ENCODE data around the gene POLR1A.

The POLR1A gene

GRCh38 chr2:86074811-86075210 is 30.9 kb downstream of the POLR1A start:
- no peaks in the 10 kb centered on the region for H3K79me2 ChIP-seq (ENCODE audit: insufficient read depth, low read length)
- TF ChIP-seq EZH2phosphoT487 (IDR thresholded peaks at IDR 0.05; ENCODE audit: borderline replicate concordance): no peak
- TF ChIP-seq CTCF (conservative IDR thresholded peaks at IDR 0.05; ENCODE audit: low read length): no peak

DNA sequence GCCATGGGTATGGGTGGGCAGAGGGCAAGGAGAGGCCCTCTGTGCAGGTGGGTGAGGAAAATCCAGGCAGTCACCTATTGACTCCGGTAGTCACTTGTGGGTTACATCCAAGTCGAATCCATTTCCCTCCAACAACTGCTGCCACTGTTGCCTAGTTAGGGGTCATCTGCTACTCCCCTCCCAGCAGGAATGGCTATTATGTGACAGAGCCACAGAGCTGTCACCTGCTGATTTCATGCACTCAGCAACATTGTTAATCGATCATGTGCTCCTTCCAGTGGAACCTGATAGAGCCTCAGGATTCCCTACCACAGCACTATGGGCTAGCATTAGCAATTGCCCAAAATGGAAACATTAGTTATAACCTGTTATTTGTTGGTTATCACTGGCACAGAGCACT is 31.4 kb downstream of the POLR1A start:
- H3K4me3 ChIP-seq (ENCODE audit: low read length, poor library complexity, severe bottlenecking): no peak overlapping the region
- peaks cover 44% of the 10 kb centered on the region for H3K4me1 ChIP-seq (ENCODE audit: insufficient read depth, low read length, poor library complexity, severe bottlenecking)
- peaks cover 12% of the 10 kb centered on the region for H3F3A ChIP-seq (ENCODE audit: low read depth)
- no peaks in the 10 kb centered on the region for H3K9me3 ChIP-seq (ENCODE audit: insufficient read depth, low read depth, low read length)
- H3K9me2 ChIP-seq (replicated peaks; ENCODE audit: low read depth, low read length): no peaks in the 10 kb centered on the region
- no peak overlapping the region for H2AFZ ChIP-seq (ENCODE audit: low read length)
- H3K9ac ChIP-seq (ENCODE audit: low read depth, low read length, poor library complexity, severe bottlenecking): no peak overlapping the region
- H3K79me2 ChIP-seq (ENCODE audit: insufficient read depth, low read length): no peaks in the 10 kb centered on the region
- TF ChIP-seq EZH2phosphoT487 (IDR thresholded peaks at IDR 0.05; ENCODE audit: borderline replicate concordance) (no peak), CTCF (conservative IDR thresholded peaks at IDR 0.05; ENCODE audit: low read length) (no peak)
- no peaks in the 10 kb centered on the region for H3K27me3 ChIP-seq (ENCODE audit: insufficient read depth, low read length, poor library complexity, severe bottlenecking)
- H4K20me1 ChIP-seq (ENCODE audit: insufficient read depth, low read length, poor library complexity, severe bottlenecking): no peaks in the 10 kb centered on the region
- H3K4me2 ChIP-seq (ENCODE audit: low read depth, low read length, poor library complexity, severe bottlenecking): no peak overlapping the region
- H3K36me3 ChIP-seq (ENCODE audit: insufficient read depth, low read length): peaks cover 47% of the 10 kb centered on the region

More at GRCh38 chr2:86074811-86075210, 30.9 kb downstream of the POLR1A start:
- peaks cover 12% of the 10 kb centered on the region for H3F3A ChIP-seq (ENCODE audit: low read depth)
- no peaks in the 10 kb centered on the region for H3K9me2 ChIP-seq (replicated peaks; ENCODE audit: low read depth, low read length)
- H3K4me2 ChIP-seq (ENCODE audit: low read depth, low read length, poor library complexity, severe bottlenecking): no peak overlapping the region
- no peak overlapping the region for H2AFZ ChIP-seq (ENCODE audit: low read length)
- H3K9me3 ChIP-seq (ENCODE audit: insufficient read depth, low read depth, low read length): no peaks in the 10 kb centered on the region
- no peak overlapping the region for H3K4me3 ChIP-seq (ENCODE audit: low read length, poor library complexity, severe bottlenecking)
- H3K4me1 ChIP-seq (ENCODE audit: insufficient read depth, low read length, poor library complexity, severe bottlenecking): peaks cover 45% of the 10 kb centered on the region
- H3K9ac ChIP-seq (ENCODE audit: low read depth, low read length, poor library complexity, severe bottlenecking): no peak overlapping the region
- H4K20me1 ChIP-seq (ENCODE audit: insufficient read depth, low read length, poor library complexity, severe bottlenecking): no peaks in the 10 kb centered on the region
- no peaks in the 10 kb centered on the region for H3K27me3 ChIP-seq (ENCODE audit: insufficient read depth, low read length, poor library complexity, severe bottlenecking)
- peaks cover 42% of the 10 kb centered on the region for H3K36me3 ChIP-seq (ENCODE audit: insufficient read depth, low read length)

DNA sequence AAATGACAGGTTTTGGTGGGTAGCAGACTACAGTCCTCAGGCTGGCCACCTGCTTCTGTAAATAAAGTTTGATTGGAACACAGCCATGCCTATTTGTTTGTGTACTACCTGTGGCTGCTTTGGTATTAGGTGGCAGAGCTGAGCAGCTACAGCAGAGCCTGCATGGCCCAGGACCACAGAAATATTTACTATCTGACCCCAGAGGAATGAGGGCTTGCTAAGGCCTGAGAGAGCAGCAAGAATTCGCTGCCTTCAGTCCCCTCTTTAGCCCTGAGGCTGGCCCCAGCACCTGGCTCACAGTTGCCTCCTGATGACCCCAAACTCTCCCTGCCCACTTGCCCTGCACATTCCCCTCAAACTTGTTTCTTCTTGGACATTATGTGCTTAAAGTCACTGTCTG is 32.5 kb downstream of the POLR1A start:
- H3K4me3 ChIP-seq (ENCODE audit: low read length, poor library complexity, severe bottlenecking): peak overlapping the region; percentile 49
- H3F3A ChIP-seq (ENCODE audit: low read depth): peaks cover 12% of the 10 kb centered on the region
- no peaks in the 10 kb centered on the region for H3K79me2 ChIP-seq (ENCODE audit: insufficient read depth, low read length)
- H3K9me3 ChIP-seq (ENCODE audit: insufficient read depth, low read depth, low read length): no peaks in the 10 kb centered on the region
- peak overlapping the region; percentile 67 for H3K9ac ChIP-seq (ENCODE audit: low read depth, low read length, poor library complexity, severe bottlenecking)
- peaks cover 46% of the 10 kb centered on the region for H3K4me1 ChIP-seq (ENCODE audit: insufficient read depth, low read length, poor library complexity, severe bottlenecking)
- H3K27me3 ChIP-seq (ENCODE audit: insufficient read depth, low read length, poor library complexity, severe bottlenecking): no peaks in the 10 kb centered on the region
- no peaks in the 10 kb centered on the region for H4K20me1 ChIP-seq (ENCODE audit: insufficient read depth, low read length, poor library complexity, severe bottlenecking)
- H2AFZ ChIP-seq (ENCODE audit: low read length): no peak overlapping the region
- peak overlapping the region; percentile 74 for H3K4me2 ChIP-seq (ENCODE audit: low read depth, low read length, poor library complexity, severe bottlenecking)
- H3K36me3 ChIP-seq (ENCODE audit: insufficient read depth, low read length): peaks cover 50% of the 10 kb centered on the region
- no peak for TF ChIP-seq EZH2phosphoT487 (IDR thresholded peaks at IDR 0.05; ENCODE audit: borderline replicate concordance)
- no peaks in the 10 kb centered on the region for H3K9me2 ChIP-seq (replicated peaks; ENCODE audit: low read depth, low read length)

GRCh38 chr2:86072271-86072858 is 33.3 kb downstream of the POLR1A start:
- H3K36me3 ChIP-seq (ENCODE audit: insufficient read depth, low read length): peaks cover 42% of the 10 kb centered on the region
- H3K4me2 ChIP-seq (ENCODE audit: low read depth, low read length, poor library complexity, severe bottlenecking): peak overlapping the region; percentile 74
- no peaks in the 10 kb centered on the region for H4K20me1 ChIP-seq (ENCODE audit: insufficient read depth, low read length, poor library complexity, severe bottlenecking)

More at GRCh38 chr2:86072271-86072858, 33.3 kb downstream of the POLR1A start:
- no peak for TF ChIP-seq CTCF (conservative IDR thresholded peaks at IDR 0.05; ENCODE audit: low read length)
- no peak for TF ChIP-seq EZH2phosphoT487 (IDR thresholded peaks at IDR 0.05; ENCODE audit: borderline replicate concordance)
- peak overlapping the region; percentile 51 for H3K4me3 ChIP-seq (ENCODE audit: low read length, poor library complexity, severe bottlenecking)
- no peaks in the 10 kb centered on the region for H3K9me2 ChIP-seq (replicated peaks; ENCODE audit: low read depth, low read length)
- no peaks in the 10 kb centered on the region for H3K79me2 ChIP-seq (ENCODE audit: insufficient read depth, low read length)
- no peaks in the 10 kb centered on the region for H3K27me3 ChIP-seq (ENCODE audit: insufficient read depth, low read length, poor library complexity, severe bottlenecking)
- peak overlapping the region; percentile 67 for H3K9ac ChIP-seq (ENCODE audit: low read depth, low read length, poor library complexity, severe bottlenecking)
- H3K4me1 ChIP-seq (ENCODE audit: insufficient read depth, low read length, poor library complexity, severe bottlenecking): peaks cover 53% of the 10 kb centered on the region
- H2AFZ ChIP-seq (ENCODE audit: low read length): no peak overlapping the region
- peaks cover 12% of the 10 kb centered on the region for H3F3A ChIP-seq (ENCODE audit: low read depth)
- H3K9me3 ChIP-seq (ENCODE audit: insufficient read depth, low read depth, low read length): no peaks in the 10 kb centered on the region

Measured in Loucy (cell line).